Adrenal gland (tissue), 19 donors: ENCODE measurements around the gene ADAMTS9. TPM values are rescaled to one million over a fixed set of nuclear protein-coding genes. Genes with fewer than 3 reads are reported as not detected.

Source experiments
- DNase-seq, 7 donors: peaks; one replicate each; pipeline ENCODE4 v3.0.0-alpha.2; 2019 to 2020
- H3K27ac ChIP-seq, 5 donors: fragments of 200-600 bp; sonication (generic) in 4 of 5; 1 replicate in 3 of 5; 2 replicates in 2 of 5; pipeline versions ENCODE4 v1.5.1 to v1.8.0; 2016 to 2020; ENCODE audit warnings: mild to moderate bottlenecking in 1 of 5
- H3K27me3 ChIP-seq: fragments of 200-600 bp; 2 replicates; pipeline ENCODE4 v1.8.0; 2021
- H3K36me3 ChIP-seq, 2 donors: fragments of 200-600 bp; replicated peaks in 1 of 2; 1 replicate in 1 of 2; 2 replicates in 1 of 2; pipeline versions ENCODE4 v1.5.1 to v1.8.0; 2018 to 2022
- H3K4me1 ChIP-seq, 2 donors: fragments of 200-600 bp; replicated peaks in 1 of 2; 1 replicate in 1 of 2; 2 replicates in 1 of 2; pipeline versions ENCODE4 v1.5.1 to v1.8.0; 2018 to 2021
- H3K4me3 ChIP-seq, 4 donors: fragments of 200-600 bp; sonication (generic) in 3 of 4; one replicate each; pipeline ENCODE4 v1.5.1; 2016 to 2018
- H3K9me3 ChIP-seq, 3 donors: fragments of 200-600 bp; sonication (generic) in 1 of 3; replicated peaks in 1 of 3; 1 replicate in 2 of 3; 2 replicates in 1 of 3; pipeline versions ENCODE4 v1.5.1 to v1.8.0; 2016 to 2021
- CTCF ChIP-seq, 6 experiments: fragments of 450-650 bp in 4 of 6; fragments of 200-600 bp in 2 of 6; sonication (generic) in 1 of 6; IDR thresholded peaks; 1 replicate in 5 of 6; 2 replicates in 1 of 6; pipeline versions ENCODE4 v1.5.1 to v1.8.0; 2016 to 2021; ENCODE audit warnings: antibody characterized with exemption in 6 of 6, mild to moderate bottlenecking in 2 of 6, moderate library complexity in 1 of 6
- POLR2A ChIP-seq, 2 donors: fragments of 450-650 bp; IDR thresholded peaks; one replicate each; pipeline ENCODE4 v1.6.1; 2017; ENCODE audit warnings: antibody characterized with exemption in 2 of 2, mild to moderate bottlenecking in 2 of 2, moderate library complexity in 1 of 2
- WGBS, 4 donors: extraction: QIAGEN DNeasy Blood & Tissue Kit in 2 of 4; methylation state at CpG; one replicate each; pipeline versions ENCODE4 v1.1.5 to v1.1.7; 2013 to 2017; 5-methylcytosine and 5-hydroxymethylcytosine counted together
- intact Hi-C, 2 donors: fragments of 100-400 bp; cut with DNase I; formaldehyde crosslinking; loops; one replicate each; pipeline versions ENCODE4 v1.14.1 to v1.15.0; 2022 to 2023
- long read RNA-seq, 10 donors: library from polyadenylated mRNA in 3 of 10; unstranded in 2 of 10; stranded (forward) in 1 of 10; transcript quantifications; one replicate each; pipeline ENCODE4 v2.0.0 and lab custom pipeline, GENCODE V29; 2021 to 2026
- polyA plus RNA-seq, 3 donors: library from polyadenylated mRNA; stranded (reverse); fragments of 200-250 nt in 2 of 3; fragments of 350-450 nt in 1 of 3; fragmentation: Illumina TruSeq in 1 of 3; extraction: RNeasy Lipid Tissue Mini Kit (QIAGEN cat#74804) in 1 of 3; gene quantifications; one replicate each; pipeline ENCODE4 v1.2.3, GENCODE V29; 2013 to 2014
- total RNA-seq, 9 donors: library from RNA; depleted of rRNA in 4 of 9; stranded (reverse); fragments of >200 nt in 4 of 9; fragments of 120-200 nt in 1 of 9; fragmentation: NEBNext Ultra II Directional in 1 of 9; extraction: Animal tissue kit (Norgen Biotek cat#: 25700) in 1 of 9; gene quantifications; one replicate each; pipeline versions ENCODE4 v1.1.0 to v1.2.4, GENCODE V29; 2013 to 2023
- donor health status: healthy with polysubstance abuse.
- donor health status: Bipolar disorder and iron deficiency.
- donor health status: DM: yes; HTN: yes; CAD: no.
- donor health status: DM: no; HTN: no; CAD: no.
- donor health status: DM: no; HTN: no; CAD: no.
- donor health status: DM: yes; HTN: yes; CAD: no.

ADAMTS9 gene
- total RNA-seq (10 to 100 TPM in 8 of 9 donors, 1 to 10 TPM in 1; 5.1 to 51.2 (median 19.4) TPM), polyA plus RNA-seq (10 to 100 TPM; 16.8 to 37.8 (median 29.9) TPM)
- long read RNA-seq, donor 1, full-length matches to known transcripts: 3 of 3 reads
- long read RNA-seq, donor 1, partial matches to known transcripts: 0 of 3 reads
- long read RNA-seq, donor 1, other reads (novel, unspliced or antisense): 0 of 3 reads
- long read RNA-seq, donor 2, full-length matches to known transcripts: 1 of 1 reads
- long read RNA-seq, donor 2, partial matches to known transcripts: 0 of 1 reads
- long read RNA-seq, donor 2, other reads (novel, unspliced or antisense): 0 of 1 reads
- long read RNA-seq, donor 3, partial matches to known transcripts: 0 of 2 reads
- long read RNA-seq, donor 3, other reads (novel, unspliced or antisense): 0 of 2 reads
- long read RNA-seq, donor 4, partial matches to known transcripts: 1 of 1 reads
- long read RNA-seq, donor 4, other reads (novel, unspliced or antisense): 0 of 1 reads
- long read RNA-seq, donor 5, partial matches to known transcripts: 7 of 9 reads
- long read RNA-seq, donor 5, other reads (novel, unspliced or antisense): 2 of 9 reads
- long read RNA-seq, donor 6, partial matches to known transcripts: 2 of 5 reads
- long read RNA-seq, donor 6, other reads (novel, unspliced or antisense): 3 of 5 reads
- long read RNA-seq, donor 7: 0 reads
- long read RNA-seq, donor 8, partial matches to known transcripts: 0 of 1 reads
- long read RNA-seq, donor 8, other reads (novel, unspliced or antisense): 0 of 1 reads
- long read RNA-seq, donor 9, full-length matches to known transcripts: 3 of 3 reads
- long read RNA-seq, donor 9, partial matches to known transcripts: 0 of 3 reads
- long read RNA-seq, donor 9, other reads (novel, unspliced or antisense): 0 of 3 reads
- long read RNA-seq, donor 10: 0 reads

DNA sequence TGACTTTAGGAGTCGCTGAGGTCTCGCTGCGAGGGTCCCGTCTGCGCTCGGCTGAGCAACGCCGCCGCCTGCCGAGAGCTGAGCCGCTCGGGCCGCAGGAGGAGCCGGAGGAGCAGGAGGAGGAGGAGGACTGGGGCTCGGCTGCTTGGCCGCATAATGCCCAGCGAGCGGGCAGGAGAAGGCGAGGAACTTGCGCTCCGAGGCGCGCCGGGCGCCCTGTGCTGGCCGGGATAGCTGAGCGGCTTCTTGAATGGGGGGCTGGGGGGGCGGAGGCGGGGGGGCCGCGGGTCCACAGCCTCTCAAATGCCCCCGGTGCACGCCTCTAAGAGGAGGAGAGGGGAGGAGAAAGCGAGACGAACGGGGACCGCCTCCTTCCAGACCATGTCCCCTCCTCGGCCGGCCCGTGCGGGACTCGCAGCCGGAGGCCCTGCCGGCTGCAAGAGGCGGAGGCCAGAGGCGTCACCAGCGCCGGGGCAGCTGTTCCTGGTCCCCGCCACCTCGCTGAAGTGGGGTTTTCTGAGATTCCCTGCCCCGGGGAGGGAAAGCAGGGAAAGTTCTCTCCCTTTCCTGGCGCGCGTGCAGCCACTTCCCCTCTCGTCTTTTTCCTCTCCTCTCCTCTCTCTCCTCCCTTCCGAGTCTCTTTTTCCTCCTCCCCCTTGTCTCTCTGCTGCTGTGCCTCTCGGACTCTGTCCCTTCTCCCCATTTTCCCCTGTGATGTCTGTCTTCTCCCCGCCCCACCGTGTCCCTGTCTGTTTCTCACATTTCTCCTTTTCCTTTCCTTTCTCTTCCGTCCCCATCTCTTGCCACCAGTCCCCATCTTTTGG, at the start of gene ADAMTS9:
Gene ADAMTS9, minus strand, starts transcription at position 220 of the 824 bp plus-strand sequence. CDS start 343 bp downstream, outside the sequence.
- TF ChIP-seq POLR2A (IDR thresholded peaks at IDR 0.05): peak; percentile 34 to 88
- no peak for TF ChIP-seq CTCF (IDR thresholded peaks at IDR 0.05)
- peaks cover 0 to 9% of the 10 kb centered on the region in 2 donors for H3K4me1 ChIP-seq
- WGBS, 4 donors: 0 to 1% (median 1%) methylated on average over 17 to 60 of the region's 60 CpGs
- intact Hi-C loops: loop anchor here in 1 of 2 donors (10.0 kb wide), 1 partner anchor 153 kb away; no protein-coding TSS in a partner anchor
- peak within 1 kb of the TSS; percentile 92 to 97 (median 97) for H3K27ac ChIP-seq
- H3K9me3 ChIP-seq: no peaks in the 10 kb centered on the region
- H3K4me3 ChIP-seq: peak within 1 kb of the TSS; percentile 23 to 63 (median 40)
- no peaks in the 10 kb centered on the region for H3K27me3 ChIP-seq
- H3K36me3 ChIP-seq: no peaks in the 10 kb centered on the region
- peak; percentile 66 to 88 (median 80) for DNase-seq

GRCh38 chr3:64732576-64732975, 44.8 kb upstream of the ADAMTS9 start:
- intact Hi-C loops: no loop called here
- H3K4me3 ChIP-seq: no peak overlapping the region
- no peaks in the 10 kb centered on the region for H3K36me3 ChIP-seq
- no peaks in the 10 kb centered on the region for H3K27me3 ChIP-seq
- H3K27ac ChIP-seq: no peak overlapping the region
- DNase-seq: no peak
- no peaks in the 10 kb centered on the region for H3K9me3 ChIP-seq
- TF ChIP-seq CTCF (IDR thresholded peaks at IDR 0.05) (no peak), POLR2A (IDR thresholded peaks at IDR 0.05) (no peak)
- H3K4me1 ChIP-seq: peaks cover 0 to under 1% of the 10 kb centered on the region in 2 donors
- WGBS, 4 donors: 86 to 99% (median 94%) methylated on average over 1 of the region's 1 CpG

GRCh38 chr3:64730681-64731080, 42.9 kb upstream of the ADAMTS9 start:
- no peak for DNase-seq
- no peaks in the 10 kb centered on the region for H3K9me3 ChIP-seq
- peaks cover 0 to 11% of the 10 kb centered on the region in 2 donors for H3K4me1 ChIP-seq
- intact Hi-C loops: no loop called here
- H3K27ac ChIP-seq: no peak overlapping the region
- no peaks in the 10 kb centered on the region for H3K27me3 ChIP-seq
- WGBS, 4 donors: 74 to 89% (median 82%) methylated on average over 3 of the region's 3 CpGs
- no peaks in the 10 kb centered on the region for H3K36me3 ChIP-seq
- TF ChIP-seq CTCF (IDR thresholded peaks at IDR 0.05): no peak
- no peak for TF ChIP-seq POLR2A (IDR thresholded peaks at IDR 0.05)
- no peak overlapping the region for H3K4me3 ChIP-seq
